Melanocyte of skin (primary cell): ENCODE results near the gene PTH2. TPM values are rescaled to one million over a fixed set of nuclear protein-coding genes. Genes with fewer than 3 reads are reported as not detected.

Experiments
- total RNA-seq, 2 donors: library from RNA; depleted of rRNA; stranded (reverse); fragments of >200 nt; gene quantifications; 2 replicates each; pipeline ENCODE4 v1.2.3, GENCODE V29; 2012

The PTH2 gene, protein sequence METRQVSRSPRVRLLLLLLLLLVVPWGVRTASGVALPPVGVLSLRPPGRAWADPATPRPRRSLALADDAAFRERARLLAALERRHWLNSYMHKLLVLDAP
- not detected for total RNA-seq

DNA sequence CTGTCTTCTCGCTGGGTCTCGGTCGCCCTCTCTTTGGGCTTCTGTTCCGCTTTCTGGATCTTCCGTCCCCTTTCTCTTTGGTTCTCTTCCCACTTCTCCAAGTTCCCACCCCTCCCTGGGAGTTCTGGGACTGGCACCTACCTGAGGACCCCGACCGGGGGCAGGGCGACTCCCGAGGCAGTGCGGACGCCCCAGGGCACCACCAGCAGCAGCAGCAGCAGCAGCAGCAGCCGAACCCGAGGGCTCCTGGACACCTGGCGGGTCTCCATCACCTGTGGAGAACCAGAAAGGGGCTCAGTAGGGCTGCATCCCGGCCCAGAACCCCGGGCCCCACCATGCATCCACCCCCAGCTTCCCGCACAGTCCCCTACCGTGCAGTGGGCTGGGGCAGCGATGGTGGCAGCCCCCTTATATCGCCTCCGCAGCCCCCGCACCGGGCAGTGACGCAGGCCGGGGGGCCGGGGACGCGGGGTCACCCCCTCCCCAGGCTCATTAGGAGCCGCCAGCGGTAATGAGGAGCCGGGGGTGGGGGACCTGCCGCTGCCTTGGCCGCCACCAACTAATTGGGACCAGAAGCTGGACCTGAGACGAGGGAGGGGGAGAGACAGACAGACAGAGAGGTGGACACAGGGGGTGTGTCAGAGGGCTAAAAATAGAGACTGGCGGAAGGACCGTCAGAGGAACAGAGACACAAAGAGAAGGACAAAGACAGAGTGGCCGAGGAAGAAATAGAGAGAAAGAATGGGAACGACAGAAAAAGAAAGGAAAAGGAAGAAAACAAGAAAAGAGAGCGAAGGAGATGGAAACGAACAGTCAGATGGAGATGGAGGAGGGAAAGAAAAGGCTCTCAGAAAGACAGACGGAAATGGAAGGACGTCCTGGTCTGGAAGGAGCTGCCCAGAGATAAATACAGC, at the start of gene PTH2:
Gene PTH2, minus strand, starts transcription at position 371 of the 914 bp plus-strand sequence. Its CDS starts 102 bp downstream, at position 269.

DNA sequence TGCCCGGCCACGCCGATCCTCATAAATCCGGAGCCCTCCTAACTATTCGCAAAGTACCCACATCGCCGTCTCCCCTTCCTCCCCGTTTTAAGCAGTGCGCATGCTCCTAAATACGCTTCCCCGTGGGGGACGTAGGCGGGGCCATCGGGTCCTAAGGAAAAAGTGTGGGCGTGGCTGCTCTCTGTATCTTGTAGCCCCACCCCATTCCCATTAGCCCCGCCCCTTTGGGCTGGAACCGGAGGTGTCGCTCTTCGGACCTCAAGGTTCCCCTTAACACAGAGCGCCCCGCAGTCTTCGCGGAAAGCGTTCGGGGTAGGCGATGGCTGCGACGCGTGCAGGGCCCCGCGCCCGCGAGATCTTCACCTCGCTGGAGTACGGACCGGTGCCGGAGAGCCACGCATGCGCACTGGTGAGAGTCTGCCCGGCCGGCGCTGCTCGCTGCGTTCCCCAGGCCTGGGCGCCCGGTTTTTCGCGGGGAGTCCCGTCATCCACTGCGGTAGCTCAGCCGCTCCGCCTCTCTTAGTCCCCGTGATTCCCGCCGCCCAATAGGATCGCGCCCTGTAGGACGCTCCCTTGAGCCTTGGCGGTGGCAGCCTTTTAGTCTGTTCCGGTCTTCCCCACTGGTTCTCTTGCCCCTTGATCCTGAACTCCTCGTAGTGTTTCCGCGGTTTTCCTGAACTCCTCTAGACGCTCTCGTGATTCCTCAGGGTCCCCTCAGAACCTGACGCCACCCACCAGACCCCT, 29.9 kb upstream of the PTH2 start, which contains the start of gene ALDH16A1:
Gene ALDH16A1, plus strand, starts transcription at position 213 of the 744 bp plus-strand sequence. Its CDS starts 107 bp downstream, at position 320.

DNA sequence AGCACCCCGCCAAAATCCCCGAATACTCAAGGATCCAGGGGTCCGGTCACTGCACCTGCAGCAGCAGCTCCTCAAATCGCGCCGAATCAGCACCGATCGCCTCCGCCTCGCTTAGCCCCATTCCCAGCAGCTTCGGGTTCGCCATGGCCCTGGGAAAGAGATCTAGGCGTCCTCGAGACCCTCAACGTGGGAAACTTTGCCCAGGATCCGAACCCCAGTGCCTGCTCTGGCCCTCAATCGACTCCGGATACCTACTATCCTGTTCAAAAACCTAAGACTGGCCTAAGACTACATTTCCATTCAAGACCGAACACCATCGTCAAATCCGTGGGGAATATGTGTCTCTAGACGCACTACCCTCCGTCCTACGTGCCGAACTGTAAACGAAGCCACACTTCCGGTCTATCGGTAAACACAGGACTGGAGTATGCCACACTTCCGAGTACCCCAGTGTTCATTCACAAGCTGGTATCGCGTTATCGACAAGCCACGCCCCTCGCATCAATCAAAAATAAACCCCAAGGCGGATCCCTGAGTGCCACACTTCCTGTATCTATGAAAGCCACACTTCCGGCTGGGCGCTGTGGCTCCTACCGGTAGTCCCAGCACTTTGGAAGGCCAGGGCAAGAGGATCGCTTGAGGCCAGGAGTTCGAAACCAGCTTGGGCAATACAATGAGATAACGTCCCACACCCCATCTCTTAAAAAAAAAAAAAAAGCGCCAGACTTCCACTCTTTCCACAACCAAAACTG, 28.4 kb upstream of the PTH2 start, which contains the start of gene PIH1D1:
Gene PIH1D1, minus strand, starts transcription at position 385 of the 752 bp plus-strand sequence. Its CDS starts 240 bp downstream, at position 145.

DNA sequence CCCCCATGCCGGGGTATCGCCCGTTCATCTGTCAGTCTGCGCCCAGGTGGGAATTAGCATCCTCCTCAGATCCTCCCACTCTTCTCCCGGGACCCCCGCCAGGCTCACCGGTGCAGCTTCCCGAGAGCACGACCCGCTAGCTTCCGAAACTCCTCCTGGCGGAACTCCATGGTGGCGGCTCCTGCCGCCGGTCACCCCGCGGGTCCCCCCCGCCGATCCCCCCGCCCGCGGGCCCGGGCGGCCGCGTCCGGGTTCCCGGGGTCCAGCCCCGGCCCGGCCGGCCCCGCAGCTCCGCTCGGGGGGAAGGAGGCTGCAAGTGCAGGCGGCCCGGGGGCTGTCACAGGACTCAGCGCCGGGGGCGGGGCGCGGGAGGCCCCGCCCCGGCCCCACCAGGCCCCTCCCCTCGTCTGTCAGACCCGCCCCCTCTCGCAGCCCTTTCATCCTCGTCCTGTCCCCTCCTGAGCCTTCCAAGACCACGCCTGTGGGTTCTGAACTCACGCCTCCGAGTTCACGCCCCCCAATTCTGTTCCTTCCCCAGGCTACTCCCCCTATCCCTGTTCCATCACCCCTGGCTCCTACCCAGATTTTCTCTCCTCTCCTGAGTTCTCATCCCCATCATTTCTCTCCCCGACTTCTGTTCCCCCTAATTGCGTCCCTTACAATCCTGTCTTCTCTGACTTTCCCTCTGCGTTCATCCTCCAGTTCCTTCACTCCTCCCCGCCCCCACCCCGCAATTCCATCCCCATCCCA, 18.1 kb upstream of the PTH2 start, which contains the start of gene SLC17A7:
Gene SLC17A7, minus strand, starts transcription at position 318 of the 750 bp plus-strand sequence. Its CDS starts 148 bp downstream, at position 170.

DNA sequence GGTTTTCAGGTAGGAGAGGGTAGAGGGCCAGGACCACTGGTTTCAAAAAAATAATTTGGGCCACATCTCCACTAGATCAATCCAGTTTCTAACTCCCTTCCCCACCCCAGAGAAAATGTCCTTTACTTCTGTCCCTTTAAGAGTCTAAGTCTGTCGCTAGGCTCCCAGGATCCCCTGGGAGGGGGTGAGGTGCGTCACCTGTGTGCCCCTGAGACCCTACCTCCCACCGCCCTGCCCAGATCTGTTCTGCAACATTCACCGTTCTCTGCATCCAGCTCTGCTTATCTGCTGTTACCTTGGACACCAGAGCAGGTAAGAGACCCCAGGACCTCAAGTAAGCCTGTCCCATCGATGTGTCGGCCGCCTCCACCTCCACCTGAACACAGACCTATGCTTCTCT, 1.9 kb upstream of the PTH2 start, which contains the start of gene GFY:
Gene GFY, plus strand, starts transcription at position 211 of the 400 bp plus-strand sequence. CDS start 1,043 bp downstream, outside the sequence.

GRCh38 chr19:49387936-49388372, 35.3 kb downstream of the PTH2 start, which contains the start of gene KASH5:
TSS of gene KASH5 (plus strand) at chr19:49388249. CDS start at chr19:49390884, 2,635 bp downstream.

Other genes with a start within 250 kb of the PTH2 start
- gene SLC6A16, start 98.2 kb downstream of the PTH2 start, total RNA-seq = under 1 TPM; under 0.01 to 0.69 TPM
- not detected for gene CD37, start 88.0 kb downstream of the PTH2 start, total RNA-seq
- 10 to 100 TPM; 29.6 to 30.3 TPM for gene TEAD2, start 61.0 kb downstream of the PTH2 start, total RNA-seq
- not detected for gene DKKL1, start 59.6 kb downstream of the PTH2 start, total RNA-seq
- not detected for gene KASH5, start 35.2 kb downstream of the PTH2 start, total RNA-seq
- gene GFY, start 1.9 kb upstream of the PTH2 start, total RNA-seq = not detected
- under 1 TPM in 1 of 2 donors, not detected in 1; under 0.01 TPM for gene SLC17A7, start 18.1 kb upstream of the PTH2 start, total RNA-seq
- 100 to 1,000 TPM in 1 of 2 donors, 10 to 100 TPM in 1; 89.5 to 132 TPM for gene PIH1D1, start 28.4 kb upstream of the PTH2 start, total RNA-seq
- 10 to 100 TPM; 47.0 to 65.0 TPM for gene ALDH16A1, start 29.8 kb upstream of the PTH2 start, total RNA-seq
- gene FLT3LG, start 50.8 kb upstream of the PTH2 start, total RNA-seq = 1 to 10 TPM; 2.7 to 3.8 TPM
- 1,000 to 10,000 TPM; 1,225 to 1,537 TPM for gene RPL13A, start 64.2 kb upstream of the PTH2 start, total RNA-seq
- 1,000 to 10,000 TPM; 1,700 to 1,752 TPM for gene RPS11, start 73.0 kb upstream of the PTH2 start, total RNA-seq
- gene FCGRT, start 89.2 kb upstream of the PTH2 start, total RNA-seq = 10 to 100 TPM; 21.7 to 27.0 TPM
- 1 to 10 TPM; 1.4 to 3.0 TPM for gene RCN3, start 104.6 kb upstream of the PTH2 start, total RNA-seq
- gene NOSIP, start 157.1 kb upstream of the PTH2 start, total RNA-seq = 100 to 1,000 TPM in 1 of 2 donors, 10 to 100 TPM in 1; 65.4 to 120 TPM
- gene PRRG2, start 157.9 kb upstream of the PTH2 start, total RNA-seq = under 1 TPM; 0.34 to 1.00 TPM
- 1 to 10 TPM; 3.4 to 4.7 TPM for gene PRR12, start 167.7 kb upstream of the PTH2 start, total RNA-seq
- gene RRAS, start 216.7 kb upstream of the PTH2 start, total RNA-seq = 10 to 100 TPM; 11.0 to 11.3 TPM
- 10 to 100 TPM; 18.6 to 19.3 TPM for gene SCAF1, start 218.8 kb upstream of the PTH2 start, total RNA-seq
- 10 to 100 TPM; 24.8 to 55.6 TPM for gene IRF3, start 242.4 kb upstream of the PTH2 start, total RNA-seq
- 10 to 100 TPM in 1 of 2 donors, 1 to 10 TPM in 1; 3.1 to 14.0 TPM for gene BCL2L12, start 242.5 kb upstream of the PTH2 start, total RNA-seq